DMS153 (cell line): Measurements from ENCODE around the gene ULK4.

Experiments used
- DNase-seq: peaks from one replicate; lab custom pipeline; 2025; lab: John Stamatoyannopoulos, UW

ULK4 gene

DNA sequence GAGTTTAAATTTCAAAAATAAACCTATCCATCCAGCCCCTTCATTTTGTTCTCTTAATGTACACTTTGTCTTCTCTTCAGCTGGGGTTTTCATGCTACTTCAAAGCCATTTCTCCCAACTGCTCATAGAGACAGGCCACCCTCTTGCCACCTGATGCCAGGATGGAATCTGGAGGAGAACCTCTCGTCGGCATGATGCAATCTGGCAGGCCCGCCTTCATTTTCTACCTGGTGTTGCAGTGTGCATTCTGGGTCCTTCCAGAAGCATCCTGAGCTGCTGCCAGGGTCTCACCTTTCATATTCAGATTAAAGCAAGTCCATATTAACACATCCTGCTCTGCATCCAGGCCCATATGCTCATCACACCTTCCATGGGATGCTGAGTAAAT, 701.8 kb downstream of the ULK4 start:
- no peak for DNase-seq

DNA sequence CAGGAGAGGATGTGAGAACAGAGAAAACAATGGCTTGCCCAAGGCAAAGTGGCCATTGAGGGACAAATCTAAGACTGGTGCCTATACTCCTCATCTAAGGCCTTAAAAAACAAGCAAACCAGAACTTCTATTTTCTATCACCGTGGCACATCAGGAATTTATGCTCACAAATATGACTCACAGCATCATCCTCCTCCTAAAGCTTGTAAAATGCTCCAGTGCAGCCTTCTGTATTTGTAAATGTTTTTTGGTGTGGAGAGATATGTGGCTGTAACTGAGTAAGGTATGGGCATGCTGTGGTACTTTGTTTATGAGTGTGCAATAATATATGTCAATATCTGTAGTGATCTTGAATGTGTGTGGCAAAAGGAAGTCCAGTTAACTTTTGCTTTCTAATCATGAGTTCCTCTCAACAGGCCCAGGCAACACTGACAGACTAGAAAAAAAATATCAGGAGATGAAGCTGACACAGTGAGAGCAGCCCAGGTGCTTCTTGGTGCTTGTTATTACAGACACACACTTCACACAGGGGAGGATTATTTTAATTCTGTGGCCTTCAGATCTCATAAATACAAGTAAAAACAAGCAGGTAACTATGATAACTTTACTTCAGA, 702.3 kb downstream of the ULK4 start:
- no peak for DNase-seq

DNA sequence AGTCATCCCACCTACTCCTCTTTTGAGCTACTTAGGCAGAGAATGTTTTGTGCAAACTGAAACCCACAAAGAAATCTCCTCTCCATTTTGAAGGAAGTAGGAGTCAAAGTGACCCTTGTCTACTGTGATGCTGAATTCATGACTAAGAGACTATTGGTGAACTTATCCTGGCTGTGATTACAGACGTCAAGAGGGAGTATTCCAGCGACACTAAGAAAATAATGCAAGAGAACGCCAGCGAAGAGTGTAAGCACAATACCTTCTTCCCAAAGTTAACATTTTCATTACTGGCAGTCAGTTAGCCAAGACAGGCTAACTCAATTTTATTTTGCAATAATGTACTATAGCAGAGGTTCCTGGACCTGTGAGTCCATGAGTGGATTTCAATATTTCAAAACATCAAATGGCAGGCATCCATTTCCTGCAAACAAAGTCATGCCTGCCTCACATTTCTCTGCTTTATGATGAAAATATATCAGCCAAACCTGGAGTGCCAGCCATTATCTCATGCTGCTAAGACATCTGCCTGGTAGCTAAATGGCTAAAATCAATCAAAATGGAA, 703.6 kb downstream of the ULK4 start:
- DNase-seq = no peak

DNA sequence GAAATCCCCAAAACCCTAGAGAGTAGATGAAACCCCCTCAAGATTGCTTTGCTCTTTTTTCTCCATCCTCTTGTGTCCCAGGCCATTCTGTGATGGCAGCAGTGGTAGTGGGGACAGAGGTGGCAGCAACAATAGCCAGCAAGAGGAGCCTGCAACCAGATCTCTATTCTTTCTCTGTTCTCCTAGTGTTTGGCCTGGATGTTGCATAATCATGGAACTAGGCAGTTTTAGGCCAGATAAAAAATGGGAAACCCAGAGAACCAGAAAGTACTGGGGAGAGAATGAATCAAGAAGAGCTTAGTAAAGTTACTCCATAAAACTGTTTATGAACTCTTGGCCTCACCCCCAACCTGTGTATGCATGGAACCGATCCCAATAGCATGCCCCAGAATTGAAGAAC, 710.3 kb downstream of the ULK4 start:
- DNase-seq = no peak

DNA sequence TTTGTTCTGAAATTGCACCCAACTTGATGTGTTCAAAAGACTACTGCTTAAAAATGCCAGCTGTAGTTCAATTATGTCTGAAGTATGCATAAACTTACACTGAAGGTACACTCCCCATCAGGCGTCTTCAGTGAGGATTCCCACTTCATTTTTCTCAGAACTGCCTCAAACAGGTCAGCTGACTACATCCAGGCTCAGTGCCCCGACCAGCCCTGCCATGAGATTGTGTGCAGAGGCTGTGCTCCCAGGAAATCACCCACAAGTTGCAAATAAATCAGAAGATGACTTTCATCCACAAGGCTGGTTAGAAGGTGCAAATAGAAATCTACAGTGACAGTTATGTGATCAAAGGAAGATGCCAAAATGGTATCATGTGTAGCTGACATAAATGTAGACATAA, 711.1 kb downstream of the ULK4 start:
- no peak for DNase-seq

DNA sequence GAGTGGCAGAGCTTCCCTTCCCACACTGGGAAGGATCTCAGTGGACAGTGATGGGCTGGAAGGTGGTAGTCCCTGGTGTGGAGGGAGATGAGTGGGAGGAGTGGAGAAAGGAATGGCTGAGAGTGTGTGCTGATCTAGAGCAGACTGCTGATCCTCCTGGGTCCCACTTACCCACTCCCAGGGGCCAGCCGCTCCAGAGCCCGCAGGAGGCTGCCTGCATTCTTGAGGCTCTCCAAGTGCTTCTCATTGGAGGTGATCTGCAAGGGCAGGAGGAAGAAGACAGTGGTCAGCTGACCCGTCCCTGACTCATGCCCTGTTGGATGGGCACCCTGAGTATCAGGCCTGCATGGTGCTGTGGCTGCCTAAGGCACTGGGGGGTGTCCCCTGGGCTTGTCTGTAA, 712.6 kb downstream of the ULK4 start:
- no peak for DNase-seq

DNA sequence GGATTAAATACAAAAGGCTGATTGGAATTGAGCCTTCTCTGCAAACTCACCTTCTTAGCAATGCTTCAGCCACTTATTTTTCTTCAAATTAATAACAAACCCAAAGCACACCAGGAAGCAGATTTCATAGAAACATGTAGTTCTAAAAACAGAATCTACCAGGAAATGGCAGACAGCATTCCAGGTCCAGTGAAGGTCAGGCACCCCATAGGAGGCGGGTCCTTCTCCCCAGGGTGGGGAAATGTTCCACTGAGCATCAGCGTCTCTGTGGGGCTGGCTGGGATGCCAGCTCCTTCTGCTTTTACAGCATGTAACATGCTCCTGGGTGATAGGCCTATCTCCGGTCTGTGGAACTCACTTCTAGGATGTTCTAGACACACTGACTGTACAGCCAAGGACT, 713.4 kb downstream of the ULK4 start:
- DNase-seq = no peak

DNA sequence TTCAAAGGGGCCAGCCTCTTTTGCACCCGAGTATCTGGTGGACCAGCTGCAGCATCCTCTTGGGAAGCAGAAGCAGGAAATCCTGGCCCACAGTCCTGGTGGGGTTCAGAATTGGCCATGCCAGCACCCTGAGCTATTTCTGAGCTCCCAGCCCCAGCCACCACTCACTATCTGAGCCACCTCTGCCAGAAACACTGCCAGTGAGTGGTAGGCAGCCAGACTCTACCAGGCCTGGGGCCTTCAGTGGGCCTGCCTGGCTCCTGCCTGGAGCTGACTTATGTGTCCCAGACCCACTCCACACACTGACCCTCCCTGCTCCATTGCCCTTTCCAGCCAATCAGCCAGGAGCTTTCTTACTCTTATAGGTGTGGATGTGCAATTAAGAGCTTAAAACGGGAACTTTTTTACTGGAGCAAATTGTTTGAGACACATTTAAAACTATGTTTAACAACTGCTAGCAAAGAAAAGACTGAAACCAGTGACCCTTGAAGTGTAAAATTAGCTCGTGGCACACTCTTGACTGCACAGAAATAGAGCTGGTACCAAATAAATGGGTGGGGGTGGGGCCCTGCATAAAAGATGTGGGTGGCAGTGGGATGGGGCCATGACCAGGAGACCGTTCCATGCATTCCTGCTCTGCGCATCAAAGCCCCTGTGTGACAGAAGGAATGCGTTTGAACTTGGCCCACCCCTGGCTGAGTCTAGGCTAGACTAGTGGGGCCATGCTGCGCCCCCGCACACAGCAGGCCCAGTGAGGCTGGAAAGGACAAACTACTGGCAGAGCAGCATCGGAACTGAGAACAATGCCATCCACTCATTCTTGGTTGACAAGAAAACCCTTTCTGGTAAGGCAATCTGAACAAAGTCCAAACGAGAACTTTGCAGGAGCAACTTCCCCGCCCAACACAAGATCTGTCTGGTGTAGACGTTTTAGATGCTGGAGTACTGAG, 714.6 kb downstream of the ULK4 start:
- DNase-seq = no peak

DNA sequence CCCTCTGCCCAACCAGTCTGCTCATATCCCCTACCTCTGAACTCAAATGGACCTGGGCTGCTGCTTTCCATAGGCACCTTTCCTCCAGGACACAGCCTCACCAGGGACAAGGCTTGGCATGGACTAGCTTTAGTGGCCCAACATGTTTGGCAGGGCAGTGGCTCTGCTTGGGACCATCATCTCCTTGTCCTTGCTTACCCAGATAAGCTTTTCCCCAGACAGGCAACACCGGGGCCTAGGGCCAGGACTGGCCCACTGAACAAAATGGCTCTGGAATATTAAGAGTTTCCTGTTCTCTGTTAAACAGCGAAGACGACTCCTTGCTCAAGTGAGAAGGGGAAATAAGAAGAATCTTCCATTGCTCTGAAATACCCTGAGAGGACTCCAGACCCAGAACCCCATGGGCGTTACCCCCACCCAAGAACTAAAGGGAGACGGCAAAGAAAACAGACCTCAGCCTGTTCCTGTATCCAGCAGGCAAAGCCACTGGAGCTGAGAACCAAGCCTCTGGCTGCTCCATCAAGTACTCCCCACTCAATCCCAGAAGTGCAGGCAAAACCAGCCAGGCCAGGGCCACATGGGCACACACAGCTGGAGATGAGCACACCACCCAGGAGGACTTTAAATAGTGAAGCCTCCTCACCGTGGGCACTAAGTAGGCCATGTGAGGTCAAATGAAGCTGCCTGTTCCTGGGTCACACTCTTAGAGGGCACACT, 717.1 kb downstream of the ULK4 start:
- DNase-seq = no peak

DNA sequence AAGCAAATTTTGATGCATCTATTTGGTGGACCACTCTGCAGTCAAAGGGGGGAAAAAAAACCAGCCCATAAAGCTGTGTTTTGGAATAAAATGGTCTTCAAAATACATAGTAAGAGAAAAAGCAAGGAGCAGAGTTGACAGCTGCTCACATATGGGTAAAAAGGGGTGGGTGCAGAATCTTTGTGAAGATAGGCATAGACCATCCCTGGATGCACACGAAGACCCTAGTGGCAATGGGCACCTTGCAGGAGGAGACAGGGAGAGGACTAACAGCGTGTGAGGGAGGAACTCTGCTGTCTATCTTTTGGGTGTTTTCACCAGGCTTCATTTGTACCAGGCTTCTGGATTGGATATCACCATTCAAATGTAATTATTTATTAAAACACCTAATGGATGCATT, 718.7 kb downstream of the ULK4 start:
- DNase-seq = no peak

DNA sequence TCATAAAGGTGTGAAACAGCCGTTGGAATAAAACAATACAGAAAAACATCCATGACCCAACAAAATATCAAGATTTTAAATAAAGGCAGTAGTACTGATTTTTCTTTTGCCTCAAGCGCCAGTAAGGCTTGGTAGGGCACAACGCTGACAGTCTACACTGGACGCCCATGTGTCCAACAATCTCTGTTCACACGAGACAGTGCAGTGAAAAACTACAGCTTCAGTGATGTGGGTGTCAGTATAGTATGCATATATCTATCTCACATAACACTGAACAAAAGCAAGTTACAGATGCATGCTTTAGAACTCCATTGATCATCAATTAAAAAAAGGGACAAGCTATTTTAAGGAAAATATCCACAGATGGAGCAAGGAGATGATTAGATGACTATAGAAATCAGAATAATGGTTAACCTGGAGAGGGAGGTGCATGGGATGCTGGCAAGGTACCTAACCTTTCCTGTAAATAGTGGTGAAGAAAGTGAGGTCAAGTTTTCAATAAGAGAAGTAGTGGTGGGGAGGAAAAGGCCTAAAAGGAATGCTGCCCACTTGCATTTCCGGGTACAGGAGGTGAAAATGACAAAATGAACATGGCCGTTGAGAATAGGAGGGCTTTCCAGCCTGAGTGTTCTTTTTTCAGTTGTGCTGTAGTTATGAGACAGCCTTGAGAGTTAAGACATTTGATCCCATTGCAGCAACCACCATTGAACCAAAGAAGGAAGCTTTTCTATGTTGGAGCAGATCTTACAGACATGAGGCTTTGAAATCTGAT, 719.9 kb downstream of the ULK4 start:
- no peak for DNase-seq

DNA sequence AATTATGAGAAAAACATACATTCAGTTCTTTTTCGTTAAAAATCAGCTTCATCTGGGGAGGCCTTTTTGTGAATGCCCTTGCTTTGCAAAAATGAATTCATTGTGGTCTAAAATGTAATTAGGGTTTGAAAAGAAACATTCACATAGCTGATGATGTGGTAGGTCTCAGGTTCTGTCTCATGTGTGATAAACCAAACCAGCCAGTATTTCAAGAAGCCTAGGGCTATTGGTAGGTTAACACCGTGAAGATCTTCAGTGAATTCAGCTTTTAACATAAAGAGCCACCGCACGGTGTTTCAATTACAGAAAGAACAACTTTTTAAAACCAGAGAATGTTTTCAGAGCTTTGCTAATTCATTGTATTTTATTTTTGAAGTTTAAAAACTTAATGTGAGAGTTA, 720.7 kb downstream of the ULK4 start:
- no peak for DNase-seq

DNA sequence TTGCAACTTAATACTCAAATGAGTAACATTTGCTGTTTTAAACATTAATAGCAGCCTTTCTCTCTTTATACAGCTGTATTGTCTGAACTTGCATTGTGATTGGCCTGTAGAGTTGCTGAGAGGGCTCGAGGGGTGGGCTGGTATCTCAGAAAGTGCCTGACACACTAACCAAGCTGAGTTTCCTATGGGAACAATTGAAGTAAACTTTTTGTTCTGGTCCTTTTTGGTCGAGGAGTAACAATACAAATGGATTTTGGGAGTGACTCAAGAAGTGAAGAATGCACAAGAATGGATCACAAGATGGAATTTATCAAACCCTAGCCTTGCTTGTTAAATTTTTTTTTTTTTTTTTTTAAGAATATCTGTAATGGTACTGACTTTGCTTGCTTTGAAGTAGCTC, 722.3 kb downstream of the ULK4 start:
- no peak for DNase-seq

DNA sequence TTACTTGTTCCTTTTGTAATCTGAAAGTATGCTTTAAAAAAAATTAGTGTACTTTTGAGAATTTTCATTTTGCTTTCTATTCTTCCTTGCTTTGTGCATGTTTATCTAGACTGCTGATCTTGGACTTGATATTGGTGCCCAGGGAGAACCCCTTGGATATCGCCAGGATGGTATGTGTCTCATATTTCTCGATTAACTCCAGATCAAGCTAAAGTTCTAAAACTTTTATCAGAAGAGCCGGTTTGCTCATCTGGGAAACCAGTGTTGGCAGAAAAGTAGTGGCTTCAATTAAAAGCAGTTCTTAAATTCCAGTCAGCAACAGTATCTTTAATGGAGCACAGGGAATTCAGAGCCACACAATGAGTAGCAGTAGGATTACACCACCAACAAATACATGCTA, 724.0 kb downstream of the ULK4 start:
- DNase-seq = no peak

DNA sequence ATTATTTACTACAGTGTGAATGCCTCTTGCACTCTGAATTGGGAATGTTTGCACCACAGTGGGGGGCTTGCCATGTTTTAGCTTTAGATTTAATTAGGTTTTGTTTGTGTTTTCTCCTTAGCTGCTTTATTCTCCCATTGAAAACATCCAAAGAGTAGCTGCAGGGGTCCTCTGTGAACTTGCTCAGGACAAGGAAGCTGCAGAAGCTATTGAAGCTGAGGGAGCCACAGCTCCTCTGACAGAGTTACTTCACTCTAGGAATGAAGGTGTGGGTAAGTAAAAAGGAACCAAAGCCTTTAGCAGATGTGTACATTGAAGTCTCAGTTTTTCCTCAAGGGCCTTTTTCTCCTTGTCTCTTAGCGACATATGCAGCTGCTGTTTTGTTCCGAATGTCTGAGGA, 725.7 kb downstream of the ULK4 start:
- DNase-seq = no peak

DNA sequence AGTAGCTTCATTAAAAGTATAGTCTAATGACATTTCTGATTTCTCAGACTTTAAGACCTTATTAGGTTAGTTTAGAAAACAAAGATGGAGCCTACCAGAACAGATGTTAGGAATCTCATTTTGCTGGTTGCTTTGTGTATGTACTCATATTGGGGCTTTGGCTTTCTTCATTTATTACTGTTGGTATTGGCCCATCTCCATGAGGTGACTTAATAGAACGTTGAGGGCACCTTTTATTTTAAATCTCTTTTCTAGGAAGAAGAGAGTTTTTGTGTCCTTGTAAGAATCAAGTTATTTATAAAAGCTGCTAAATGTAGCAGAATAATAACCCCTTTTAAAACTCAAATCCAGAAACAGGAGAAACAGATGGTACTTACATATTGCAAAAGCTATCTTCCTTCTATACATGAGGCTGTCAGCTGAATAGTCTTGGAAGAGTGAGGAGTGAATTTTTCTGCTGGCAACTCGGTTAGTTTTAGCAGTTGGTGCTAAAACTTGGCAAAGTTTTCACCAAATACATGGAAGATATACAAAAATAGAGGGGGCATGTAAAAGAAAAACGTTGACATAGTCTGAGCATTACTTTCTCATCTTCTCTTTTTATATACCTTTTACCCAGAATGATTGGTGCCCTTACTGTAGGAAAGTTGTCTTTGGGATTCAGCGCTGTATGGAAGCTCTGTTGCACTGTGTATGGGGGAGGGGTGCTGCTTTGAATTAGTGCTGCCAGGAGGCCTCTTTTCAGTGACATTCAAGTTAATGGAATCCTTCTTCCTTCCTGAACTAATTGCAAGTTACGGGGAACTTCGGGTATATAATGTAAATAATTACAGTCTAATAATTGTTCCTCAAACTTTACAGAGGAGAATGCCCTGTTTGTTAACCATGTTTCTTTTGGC, 726.8 kb downstream of the ULK4 start:
- no peak for DNase-seq

DNA sequence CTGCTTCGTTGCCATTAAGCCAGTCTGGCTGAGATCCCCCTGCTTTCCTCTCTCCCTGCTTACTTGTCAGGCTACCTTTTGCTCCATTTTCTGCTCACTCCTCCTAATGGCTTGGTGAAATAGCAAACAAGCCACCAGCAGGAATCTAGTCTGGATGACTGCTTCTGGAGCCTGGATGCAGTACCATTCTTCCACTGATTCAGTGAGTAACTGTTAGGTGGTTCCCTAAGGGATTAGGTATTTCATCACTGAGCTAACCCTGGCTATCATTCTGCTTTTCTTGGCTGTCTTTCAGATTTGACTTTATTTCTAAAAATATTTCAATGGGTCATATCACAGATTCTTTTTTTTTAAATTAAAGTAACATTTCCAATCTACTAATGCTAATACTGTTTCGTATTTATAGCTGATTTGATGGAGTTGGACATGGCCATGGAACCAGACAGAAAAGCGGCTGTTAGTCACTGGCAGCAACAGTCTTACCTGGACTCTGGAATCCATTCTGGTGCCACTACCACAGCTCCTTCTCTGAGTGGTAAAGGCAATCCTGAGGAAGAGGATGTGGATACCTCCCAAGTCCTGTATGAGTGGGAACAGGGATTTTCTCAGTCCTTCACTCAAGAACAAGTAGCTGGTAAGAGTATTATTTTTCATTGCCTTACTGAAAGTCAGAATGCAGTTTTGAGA, 737.6 kb downstream of the ULK4 start:
- no peak for DNase-seq

DNA sequence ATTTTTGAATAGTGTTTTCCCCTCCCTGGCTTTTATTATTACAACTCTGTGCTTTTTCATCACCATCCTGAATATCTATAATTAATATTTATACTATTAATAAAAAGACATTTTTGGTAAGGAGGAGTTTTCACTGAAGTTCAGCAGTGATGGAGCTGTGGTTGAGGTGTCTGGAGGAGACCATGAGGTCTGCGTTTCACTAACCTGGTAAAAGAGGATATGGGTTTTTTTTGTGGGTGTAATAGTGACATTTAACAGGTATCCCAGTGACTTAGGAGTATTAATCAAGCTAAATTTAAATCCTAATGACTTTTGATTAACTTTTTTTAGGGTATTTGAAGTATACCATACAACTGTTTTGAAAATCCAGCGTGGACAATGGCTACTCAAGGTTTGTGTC, 738.2 kb downstream of the ULK4 start:
- DNase-seq = no peak

DNA sequence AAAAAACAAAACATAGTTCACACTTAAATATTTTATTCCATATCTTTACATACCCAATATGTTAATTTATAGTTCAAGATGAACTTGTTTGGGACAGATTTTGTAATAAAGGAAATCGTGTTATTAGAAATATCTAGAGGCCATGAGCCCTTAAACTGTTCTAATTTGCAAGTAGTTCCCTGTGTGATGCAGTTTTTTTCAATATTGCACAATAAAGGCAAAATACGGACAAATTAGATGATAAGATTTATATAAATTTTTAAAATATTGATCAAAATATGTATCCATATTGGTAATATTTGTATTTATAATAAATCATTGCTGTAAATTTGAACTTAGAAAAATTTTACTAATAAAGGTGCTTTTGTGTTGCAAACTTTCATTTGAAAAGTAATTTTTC, 738.8 kb downstream of the ULK4 start:
- no peak for DNase-seq

DNA sequence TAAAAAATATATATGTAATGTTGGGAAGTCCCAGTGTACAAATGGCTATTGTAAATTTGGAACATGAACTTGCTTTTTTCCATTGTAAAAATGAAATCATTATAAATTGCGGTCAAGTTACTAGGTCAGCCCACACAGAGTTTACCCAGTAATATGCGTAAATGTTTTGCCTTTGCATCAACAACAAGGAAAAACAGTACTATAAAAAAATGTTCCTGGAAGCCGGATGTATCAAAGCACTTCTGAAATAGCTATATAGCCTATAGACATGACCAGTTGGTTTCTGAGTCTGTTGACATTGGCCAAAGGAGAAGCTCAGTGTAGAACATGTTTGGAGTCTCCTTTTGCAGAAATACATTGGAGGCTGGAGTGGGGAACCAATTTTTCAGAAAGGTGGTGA, 739.4 kb downstream of the ULK4 start:
- DNase-seq = no peak
